ENCODE results near the gene COL18A1.

Gene COL18A1

DNA sequence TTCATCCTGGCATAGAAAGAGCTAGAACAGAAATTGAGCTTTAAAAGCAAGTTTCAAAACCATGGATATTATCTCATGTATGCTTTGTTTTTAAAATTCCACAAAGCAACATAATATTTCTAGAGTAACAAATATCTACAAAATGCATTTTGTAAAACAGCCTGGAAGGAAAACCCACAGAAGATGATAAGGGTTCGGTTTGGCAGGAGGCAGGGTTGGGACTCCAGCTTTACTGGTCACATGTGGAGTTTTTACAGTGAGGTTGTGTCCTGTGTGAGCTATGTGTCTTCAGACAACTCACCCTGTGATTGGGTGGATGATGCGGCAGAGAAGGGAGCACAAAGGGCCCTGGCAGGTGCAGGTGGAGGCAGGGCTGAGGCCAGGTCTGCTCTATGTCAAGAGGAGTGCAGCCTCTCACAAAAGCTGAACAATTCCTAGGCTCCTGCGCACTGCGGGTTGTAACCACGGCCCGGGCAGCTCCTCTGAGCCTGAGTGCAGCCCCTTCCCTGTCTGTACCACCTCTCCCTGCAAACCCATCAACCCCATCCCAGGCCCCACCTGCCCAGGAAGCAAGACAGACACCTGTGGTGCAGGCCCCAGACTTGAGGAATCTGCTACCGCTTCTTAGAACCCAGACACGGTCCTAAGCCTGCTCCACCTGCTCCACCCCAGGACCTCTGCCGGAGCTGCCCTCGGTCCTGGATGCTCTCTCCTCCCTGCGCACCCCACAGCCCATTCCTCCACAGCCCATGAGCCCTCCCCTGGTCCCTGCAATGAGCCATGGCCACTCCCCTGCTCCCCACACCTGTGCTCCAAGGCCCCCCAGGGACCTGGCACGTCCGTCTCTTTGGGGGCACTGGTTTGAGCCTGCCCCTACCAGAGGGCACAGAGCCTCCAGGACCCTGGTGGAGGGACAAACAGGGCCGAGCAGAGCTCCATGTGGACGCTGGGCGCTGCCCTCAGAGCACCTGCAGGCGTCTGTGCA lies 2.8 kb upstream of the COL18A1 start:
- no peak for DNase-seq (ENCODE audit: low spot score)

- no peak for DNase-seq (ENCODE audit: low spot score)
These were observed 1.7 kb upstream of the COL18A1 start for GRCh38 chr21:45403133-45403824.

- no peak for DNase-seq (ENCODE audit: low spot score)
These were observed 888 bp upstream of the COL18A1 start for GRCh38 chr21:45403825-45404729.

- no peak for DNase-seq (ENCODE audit: low spot score)
These were observed 380 bp downstream of the COL18A1 start for GRCh38 chr21:45405271-45405818.

- DNase-seq (ENCODE audit: low spot score) = no peak
These were observed 1.1 kb downstream of the COL18A1 start for GRCh38 chr21:45405819-45406762.

DNA sequence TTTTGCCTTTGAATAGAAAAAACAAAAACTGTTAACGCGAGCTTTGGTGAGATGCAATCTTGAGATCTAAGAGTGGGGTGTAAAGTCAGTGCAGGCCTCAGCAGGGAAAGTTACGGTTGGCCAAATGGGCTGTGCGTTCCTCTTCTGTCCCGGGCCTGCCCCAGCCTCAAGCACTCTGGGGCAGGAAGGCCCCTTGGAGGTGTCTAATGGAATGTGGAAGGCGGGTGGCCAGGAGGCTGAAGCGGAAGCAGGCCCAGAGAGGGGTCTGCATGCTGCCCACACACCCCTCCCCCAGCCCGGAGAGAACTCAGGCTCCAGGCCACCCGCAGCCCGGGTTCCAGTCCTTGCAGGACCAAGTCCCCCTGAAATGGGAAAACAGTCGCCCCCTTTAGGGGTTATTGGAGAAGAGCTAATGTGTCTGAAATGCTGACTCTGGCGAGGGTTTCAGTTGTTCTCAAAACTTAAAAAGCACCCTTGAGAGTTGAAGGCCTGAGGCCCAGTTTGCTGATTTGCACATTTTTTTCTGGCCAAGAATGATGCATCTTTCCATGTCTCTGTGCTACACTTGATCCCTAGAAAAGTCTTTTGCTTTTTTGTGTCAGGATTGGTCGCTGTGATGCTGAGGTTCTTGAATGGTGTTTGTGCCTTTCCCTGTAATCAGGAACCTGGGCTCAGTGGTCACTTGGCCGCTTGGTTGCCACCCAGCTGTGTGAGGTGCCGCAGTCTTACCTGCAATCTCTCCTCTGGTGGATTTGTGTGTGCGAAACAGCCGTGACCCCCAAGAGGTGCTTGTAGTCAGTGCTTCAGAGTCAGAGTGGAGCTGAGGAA lies 2.0 kb downstream of the COL18A1 start:
- no peak for DNase-seq (ENCODE audit: low spot score)

GRCh38 chr21:45407629-45408247 lies 2.8 kb downstream of the COL18A1 start:
- DNase-seq (ENCODE audit: low spot score) = no peak

DNA sequence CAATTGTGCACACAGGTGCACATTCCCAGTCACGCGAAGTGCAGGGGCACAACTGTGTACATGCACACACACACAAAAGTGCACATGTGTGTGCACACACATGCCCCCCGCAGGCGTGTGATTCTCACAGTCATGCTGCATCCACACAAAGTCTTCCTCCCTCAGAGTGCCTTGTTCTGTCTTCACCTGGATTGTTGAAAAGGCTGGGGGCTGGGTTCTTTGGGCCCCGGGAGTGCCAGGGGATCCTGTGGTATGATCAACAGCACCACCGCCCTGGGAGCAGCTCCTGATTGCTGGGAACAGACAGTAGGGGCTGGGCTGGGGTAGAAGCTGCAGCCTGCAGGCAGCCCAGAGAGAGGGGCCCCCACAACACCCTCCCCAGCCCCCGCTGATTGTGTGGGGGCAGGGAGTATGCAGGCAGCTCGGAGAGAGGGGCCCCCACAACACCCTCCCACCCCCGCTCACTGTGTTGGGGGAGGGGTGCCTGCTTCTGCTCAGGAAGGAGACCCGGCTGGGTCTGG lies 3.4 kb downstream of the COL18A1 start:
- no peak for DNase-seq (ENCODE audit: low spot score)

DNA sequence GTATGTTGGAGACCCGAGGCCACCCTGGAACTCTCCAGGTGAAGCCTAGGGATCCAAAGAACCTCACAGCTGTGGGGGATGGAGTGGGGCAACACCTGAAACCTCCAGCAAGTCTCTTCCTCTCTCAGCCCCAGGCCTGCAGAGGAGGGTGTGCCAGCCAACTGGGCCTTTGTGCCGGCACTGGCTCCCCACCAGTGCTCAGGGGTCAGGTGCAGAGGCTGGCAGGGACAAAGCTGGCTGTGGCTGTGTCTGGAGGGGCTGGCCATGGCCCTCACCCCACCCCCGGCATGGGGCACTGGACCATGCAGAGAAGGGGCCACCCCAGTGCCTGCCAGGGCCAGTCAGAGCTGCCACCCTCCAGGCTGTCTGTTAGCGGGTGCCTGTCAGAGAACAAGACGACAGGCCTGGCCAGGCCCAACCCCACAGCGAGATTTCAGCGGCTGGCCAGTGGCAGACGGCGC lies 3.9 kb downstream of the COL18A1 start:
- no peak for DNase-seq (ENCODE audit: low spot score)

- no peak for DNase-seq (ENCODE audit: low spot score)
These were observed 4.6 kb downstream of the COL18A1 start for GRCh38 chr21:45409466-45410150.

GRCh38 chr21:45410151-45410864 lies 5.3 kb downstream of the COL18A1 start:
- DNase-seq (ENCODE audit: low spot score) = no peak

GRCh38 chr21:45410865-45411809 lies 6.2 kb downstream of the COL18A1 start:
- DNase-seq (ENCODE audit: low spot score) = no peak

DNA sequence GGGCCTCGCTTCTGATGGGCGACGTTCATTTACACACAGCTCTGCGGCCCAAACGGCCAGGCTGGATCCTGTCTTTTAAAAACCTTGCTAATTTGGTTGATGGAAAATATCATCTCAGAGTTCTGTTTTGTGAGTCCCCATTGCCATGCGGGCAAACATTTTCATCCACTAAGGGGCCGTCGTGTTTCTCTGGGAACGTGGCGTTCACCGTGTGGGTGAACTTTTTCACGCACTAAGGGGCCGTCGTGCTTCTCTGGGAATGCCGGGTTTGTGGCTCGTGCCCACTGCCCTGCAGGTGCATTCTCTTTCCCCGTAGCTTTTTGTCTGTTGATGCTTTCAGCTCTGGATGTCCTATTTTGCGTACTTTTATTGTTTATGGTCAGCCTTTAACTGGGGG lies 6.8 kb downstream of the COL18A1 start:
- DNase-seq (ENCODE audit: low spot score) = no peak

GRCh38 chr21:45412491-45412890 lies 7.5 kb downstream of the COL18A1 start:
- DNase-seq (ENCODE audit: low spot score) = no peak

- DNase-seq (ENCODE audit: low spot score) = no peak
These were observed 8.1 kb downstream of the COL18A1 start for GRCh38 chr21:45412909-45413611.

GRCh38 chr21:45413922-45414321 lies 9.0 kb downstream of the COL18A1 start:
- DNase-seq (ENCODE audit: low spot score) = no peak

All from LoVo (cell line).